ENCODE data around the gene USP7.
A peak's percentile ranks its signal among the peaks of the same experiment; 100 is the strongest.

USP7 gene

GRCh38 chr16:8953064-8953463 lies 10.6 kb downstream of the USP7 start:
- DNase-seq (ENCODE audit: low read depth in 2 of 3, low spot score in 1 of 3): no peak

- DNase-seq (ENCODE audit: low read depth in 2 of 3, low spot score in 1 of 3): no peak
Measured at GRCh38 chr16:8952281-8952751, 11.4 kb downstream of the USP7 start.

GRCh38 chr16:8951447-8952280 lies 12.0 kb downstream of the USP7 start:
- DNase-seq (ENCODE audit: low read depth in 2 of 3, low spot score in 1 of 3): no peak

DNA sequence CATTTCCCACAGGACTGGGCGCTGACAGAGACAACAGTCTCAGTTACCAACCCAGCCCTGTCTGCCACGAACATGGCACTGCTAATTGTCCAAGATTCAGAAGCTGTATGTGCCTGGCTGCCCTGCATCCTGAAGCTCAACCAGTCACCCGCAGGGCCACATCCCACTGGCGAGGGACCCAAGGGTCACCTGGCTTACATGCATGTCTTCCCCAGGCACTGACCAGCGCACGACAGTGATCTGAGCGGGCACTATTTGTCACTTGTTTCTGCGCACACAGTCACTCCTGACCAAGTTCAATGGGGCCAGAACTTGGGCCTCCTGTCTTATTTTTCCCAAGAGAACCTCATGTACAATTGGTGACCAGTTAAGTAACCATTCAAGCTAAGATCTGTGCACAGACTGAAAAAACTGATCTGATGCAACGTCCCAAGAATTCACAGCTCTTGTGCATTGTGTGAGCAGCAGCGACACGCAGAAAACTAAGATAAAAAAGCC lies 13.1 kb downstream of the USP7 start:
- no peak for DNase-seq (ENCODE audit: low read depth in 2 of 3, low spot score in 1 of 3)

DNA sequence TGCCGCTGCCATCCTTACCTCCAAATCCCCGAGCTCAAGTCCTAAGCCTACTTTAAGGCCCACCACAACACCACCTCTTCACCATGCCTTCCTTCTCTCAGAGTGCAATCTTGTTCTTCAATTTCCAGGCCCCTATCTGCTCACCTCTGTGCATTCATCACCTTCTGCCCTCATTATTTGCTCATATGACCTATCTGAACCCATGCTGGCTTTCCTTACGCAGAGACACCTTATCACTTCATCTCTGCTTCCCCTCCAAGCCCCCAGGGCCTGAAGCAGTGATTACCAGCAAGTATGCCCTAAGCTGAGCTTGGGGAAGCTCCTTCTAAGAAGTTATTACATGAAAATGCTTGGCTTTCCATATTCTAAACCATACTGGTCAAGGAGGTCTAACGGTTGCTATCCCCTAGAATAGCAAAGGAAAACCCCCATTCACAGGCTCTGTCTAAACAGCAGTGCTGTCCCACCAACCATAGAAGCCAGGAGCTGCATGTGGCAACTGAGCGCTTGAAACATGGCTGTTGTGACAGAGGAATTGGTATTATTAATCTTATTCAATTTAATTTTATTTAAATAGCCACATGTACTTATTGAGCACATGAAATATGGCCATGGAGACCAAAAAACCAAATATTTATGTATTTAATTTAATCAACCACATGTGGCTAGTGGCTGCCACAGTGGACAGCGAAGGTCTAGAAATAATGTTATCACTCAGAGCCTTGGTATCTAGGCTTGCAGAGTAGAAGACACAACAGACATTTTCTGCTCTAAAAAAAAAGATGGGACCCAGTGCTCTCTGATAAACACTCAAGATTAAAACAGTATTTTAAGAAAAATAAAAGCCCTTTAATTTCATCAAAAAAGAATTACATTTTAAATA lies 13.9 kb downstream of the USP7 start:
- no peak for DNase-seq (ENCODE audit: low read depth in 2 of 3, low spot score in 1 of 3)

GRCh38 chr16:8948831-8949230 lies 14.9 kb downstream of the USP7 start:
- DNase-seq (ENCODE audit: low read depth in 2 of 3, low spot score in 1 of 3): no peak

GRCh38 chr16:8948069-8948593 lies 15.6 kb downstream of the USP7 start:
- DNase-seq (ENCODE audit: low read depth in 2 of 3, low spot score in 1 of 3): no peak

GRCh38 chr16:8946544-8946943 lies 17.2 kb downstream of the USP7 start:
- no peak for DNase-seq (ENCODE audit: low read depth in 2 of 3, low spot score in 1 of 3)

- DNase-seq (ENCODE audit: low read depth in 2 of 3, low spot score in 1 of 3): no peak
Measured at GRCh38 chr16:8945626-8946296, 17.9 kb downstream of the USP7 start.

DNA sequence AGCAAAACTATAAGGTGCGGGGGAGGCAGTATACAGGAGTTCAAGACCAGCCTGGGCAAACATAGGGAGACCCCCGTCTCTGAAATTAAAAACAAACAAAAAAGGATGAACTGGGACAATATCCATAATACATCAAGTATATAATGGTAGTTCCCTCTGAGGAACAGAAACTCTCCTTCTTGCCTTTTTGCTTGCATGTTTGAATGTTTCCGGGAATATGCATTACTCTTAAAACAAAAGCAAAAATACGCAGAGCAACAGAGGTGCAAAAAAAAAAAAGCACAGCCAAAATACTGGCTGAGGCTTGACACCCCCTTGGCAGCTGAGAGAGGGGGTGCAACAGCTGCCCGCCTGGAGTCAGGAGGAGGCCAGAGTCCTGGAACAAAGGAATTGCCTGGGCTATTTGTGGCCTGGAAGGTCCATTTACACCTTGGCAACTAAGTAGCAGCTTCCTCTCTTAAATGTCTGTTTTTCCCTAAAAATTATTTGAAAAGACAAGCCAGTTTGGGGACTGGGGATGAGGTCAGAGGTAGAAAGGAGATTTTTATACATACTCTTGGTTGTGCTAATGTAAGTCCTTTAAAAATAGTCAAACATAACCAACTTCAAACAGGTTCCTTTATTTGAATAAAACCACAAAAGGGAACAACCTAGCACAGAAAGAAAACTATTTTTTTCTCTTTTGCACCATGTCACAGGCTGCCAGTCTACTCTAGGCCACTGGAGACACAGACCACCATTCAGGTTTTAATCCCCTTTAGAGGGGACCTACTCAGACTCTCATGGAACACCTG lies 19.5 kb downstream of the USP7 start:
- DNase-seq (ENCODE audit: low read depth in 2 of 3, low spot score in 1 of 3): no peak

DNA sequence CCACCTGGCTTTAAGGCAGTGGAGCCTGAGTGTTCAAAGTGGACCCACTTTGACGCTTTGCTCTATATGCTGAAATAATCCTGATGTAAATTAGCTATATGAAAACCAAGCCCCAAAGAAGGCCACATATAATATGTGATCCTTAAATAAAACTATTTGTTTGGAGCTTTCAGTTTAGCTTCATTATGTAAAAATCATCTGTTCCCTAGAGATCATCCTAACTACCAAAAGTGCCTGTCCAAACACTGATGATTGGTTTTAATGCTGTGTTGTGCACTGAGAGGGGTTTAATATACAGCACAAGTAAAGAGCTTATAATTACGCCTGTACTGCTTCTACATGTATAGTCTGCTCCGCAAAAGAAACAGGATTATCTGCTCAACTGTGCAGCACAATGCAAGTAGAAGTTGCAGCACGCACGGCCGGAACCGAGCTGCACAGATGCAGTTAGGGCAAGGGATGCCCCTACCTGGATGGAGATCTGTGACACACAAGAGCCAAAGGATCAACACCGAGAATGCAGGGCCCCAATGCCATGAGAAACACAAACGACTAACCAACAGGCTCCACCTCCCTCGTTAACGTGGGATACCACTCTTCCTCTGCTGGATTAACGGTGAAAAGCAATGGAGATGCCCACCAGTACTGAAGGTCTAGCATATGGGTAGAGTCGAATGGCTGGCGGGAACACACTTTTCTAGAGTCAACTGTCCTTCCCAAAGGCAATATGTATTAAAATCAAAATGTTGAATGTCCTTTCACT lies 20.5 kb downstream of the USP7 start:
- no peak for DNase-seq (ENCODE audit: low read depth in 2 of 3, low spot score in 1 of 3)

DNA sequence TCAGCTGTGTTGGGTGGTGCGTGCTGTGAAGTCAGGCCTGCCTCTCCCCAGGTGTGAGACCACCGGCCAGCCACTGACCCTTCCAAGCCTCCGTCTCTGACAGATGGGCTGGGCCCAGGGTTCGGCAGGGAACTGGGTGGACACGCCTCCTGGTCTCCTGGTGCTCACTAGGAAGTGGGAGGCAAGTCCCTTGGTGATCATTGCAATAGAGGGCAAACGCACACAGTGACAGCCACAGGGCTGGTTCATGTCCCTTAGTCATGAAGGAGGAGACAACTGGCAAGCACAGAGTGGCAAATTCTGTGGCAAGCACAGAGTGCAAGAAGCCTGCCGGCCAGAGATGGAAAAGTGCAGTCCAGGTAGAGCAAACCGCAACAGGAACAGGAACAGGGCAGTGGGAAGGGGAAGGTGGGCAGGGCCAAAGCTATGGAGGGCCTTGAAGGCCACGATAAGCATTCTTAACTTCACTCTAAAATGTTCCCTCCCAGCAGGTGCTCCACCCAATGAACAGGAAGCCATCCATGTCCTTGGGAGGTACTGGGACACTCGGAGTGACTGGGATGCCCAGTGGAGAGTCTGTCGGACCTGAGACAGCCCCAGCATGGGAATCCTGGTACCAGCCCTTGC lies 21.9 kb downstream of the USP7 start:
- no peak for DNase-seq (ENCODE audit: low read depth in 2 of 3, low spot score in 1 of 3)

DNA sequence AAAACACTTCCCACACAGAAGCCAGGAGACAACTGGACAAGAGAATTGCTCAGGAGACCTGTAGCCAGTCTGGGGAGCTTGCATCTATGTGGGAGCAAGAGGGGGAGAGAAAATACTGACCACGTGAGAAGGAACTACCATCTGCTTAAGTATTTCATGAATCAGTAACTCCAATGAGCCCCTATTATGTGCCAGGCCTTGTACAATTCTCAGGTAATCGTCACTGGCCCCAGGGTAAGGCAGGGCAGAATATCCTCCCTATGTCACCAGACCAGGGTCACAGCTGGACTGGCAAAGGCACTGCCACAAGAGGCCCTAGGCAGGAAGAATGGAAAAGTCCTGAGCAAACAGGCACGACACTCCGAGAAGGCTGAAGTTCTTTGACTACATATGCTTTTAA lies 25.9 kb downstream of the USP7 start:
- DNase-seq (ENCODE audit: low read depth in 2 of 3, low spot score in 1 of 3): no peak

DNA sequence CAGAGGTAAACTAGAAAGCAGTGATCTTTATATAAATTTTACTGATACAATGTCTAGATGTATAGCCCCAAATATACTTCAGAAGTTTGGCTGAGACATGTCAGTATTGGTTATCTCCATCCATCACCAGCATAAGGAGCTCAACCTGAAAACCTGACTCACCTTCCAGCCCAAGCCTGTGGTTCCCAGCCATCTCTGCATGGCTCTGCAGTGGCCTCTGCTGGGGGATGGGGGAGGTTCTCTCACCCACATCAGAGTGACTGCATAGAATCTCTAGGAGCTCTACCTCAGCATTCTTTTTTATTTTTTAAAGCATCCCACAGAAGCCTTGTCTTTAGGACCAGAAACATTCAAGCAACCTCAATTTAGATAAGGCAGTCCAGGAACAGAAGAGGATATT lies 27.3 kb downstream of the USP7 start:
- DNase-seq (ENCODE audit: low read depth in 2 of 3, low spot score in 1 of 3): peak; percentile 73 to 77 (median 75)

DNA sequence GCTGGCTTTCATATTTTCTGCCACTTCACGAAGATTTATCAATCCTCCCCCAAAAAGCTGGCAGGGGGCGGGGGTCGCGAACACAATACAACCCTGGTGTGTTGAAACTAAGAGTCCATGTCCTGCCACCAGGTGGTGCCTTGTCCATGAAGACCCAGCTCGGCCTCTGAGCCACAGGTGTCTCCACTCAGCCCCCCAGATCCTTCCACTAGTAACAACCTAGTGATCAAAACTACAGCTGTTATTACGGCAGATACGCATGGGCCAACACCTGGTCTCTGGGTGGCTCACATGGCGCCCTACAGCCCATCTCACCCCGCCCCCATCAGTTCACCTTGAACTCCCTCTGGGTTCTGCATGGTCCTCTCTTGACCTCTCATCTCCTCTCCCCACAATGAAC lies 27.7 kb downstream of the USP7 start:
- no peak for DNase-seq (ENCODE audit: low read depth in 2 of 3, low spot score in 1 of 3)

DNA sequence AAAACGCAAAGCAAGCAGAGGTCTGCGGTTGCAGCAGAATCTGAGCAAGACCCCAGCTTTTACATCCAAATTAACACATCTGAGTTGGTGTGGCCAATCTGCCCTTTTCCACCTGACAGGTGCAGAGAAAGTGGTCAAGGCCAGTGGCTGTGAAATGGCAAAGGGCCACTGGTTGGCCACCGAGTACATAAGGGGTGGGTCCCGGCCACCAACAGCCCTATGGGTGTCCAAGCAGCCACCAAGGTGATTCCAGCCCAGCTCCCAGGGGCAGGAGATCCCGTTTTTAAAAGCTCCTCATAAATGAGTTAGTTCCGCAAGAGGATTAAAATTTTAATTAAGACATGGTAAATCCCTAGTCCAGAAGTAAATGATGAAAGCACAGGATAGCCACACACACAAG lies 29.1 kb downstream of the USP7 start:
- DNase-seq (ENCODE audit: low read depth in 2 of 3, low spot score in 1 of 3): no peak

DNA sequence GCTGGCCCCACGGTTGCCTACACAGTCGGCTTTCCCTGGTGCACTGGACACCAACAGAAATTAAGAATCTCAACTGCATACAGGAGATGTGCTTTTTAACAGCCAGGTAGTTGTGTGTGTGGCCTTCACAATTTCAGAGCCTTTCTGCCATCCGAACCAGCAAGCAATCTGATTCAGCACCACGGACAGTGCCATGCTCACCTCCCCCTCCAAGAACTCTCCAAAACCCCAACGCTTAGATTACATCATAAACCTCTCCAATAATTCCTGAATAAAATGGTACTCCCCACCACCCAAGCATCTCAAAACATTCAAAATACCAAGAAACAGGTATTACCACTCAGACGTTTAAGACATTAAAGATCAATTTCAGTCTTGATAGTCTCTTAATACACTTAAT lies 31.8 kb downstream of the USP7 start:
- DNase-seq (ENCODE audit: low read depth in 2 of 3, low spot score in 1 of 3): peak in 2 of 3 donors; percentile 25 to 30

GRCh38 chr16:8929086-8929748 lies 34.5 kb downstream of the USP7 start:
- no peak for DNase-seq (ENCODE audit: low read depth in 2 of 3, low spot score in 1 of 3)
